Trophoblast cell (in vitro differentiated cells and primary cell): Measurements from ENCODE around the gene PBXIP1.

ENCODE experiments used
- DNase-seq, 2 donors: peaks; one replicate each; pipeline ENCODE4 v3.0.0-alpha.2; 2016
- H2AFZ ChIP-seq: 2 replicates; pipeline ENCODE4 v1.6.1; 2013; ENCODE audit warnings: low read length, moderate library complexity, mild to moderate bottlenecking; ENCODE audit not compliant: insufficient read depth, poor library complexity
- H2AK5ac ChIP-seq: 2 replicates; pipeline ENCODE4 v1.6.1; 2013; ENCODE audit warnings: mild to moderate bottlenecking, low read length
- H2BK120ac ChIP-seq: 2 replicates; pipeline ENCODE4 v1.6.1; 2013; ENCODE audit warnings: low read length, mild to moderate bottlenecking, moderate library complexity; ENCODE audit not compliant: insufficient read depth, poor library complexity
- H2BK12ac ChIP-seq: 2 replicates; pipeline ENCODE4 v1.6.1; 2013; ENCODE audit warnings: mild to moderate bottlenecking, low read length, moderate library complexity
- H2BK5ac ChIP-seq: 2 replicates; pipeline ENCODE4 v1.6.1; 2013; ENCODE audit warnings: low read length, low read depth, moderate library complexity, mild to moderate bottlenecking; ENCODE audit not compliant: poor library complexity
- H3K14ac ChIP-seq: 2 replicates; pipeline ENCODE4 v1.6.1; 2013; ENCODE audit warnings: mild to moderate bottlenecking, low read length
- H3K18ac ChIP-seq: 2 replicates; pipeline ENCODE4 v1.6.1; 2013; ENCODE audit warnings: mild to moderate bottlenecking, low read length
- H3K23ac ChIP-seq: 2 replicates; pipeline ENCODE4 v1.6.1; 2013; ENCODE audit warnings: low read length
- H3K27ac ChIP-seq: 2 replicates; pipeline ENCODE4 v1.5.1; 2013; ENCODE audit warnings: low read depth, mild to moderate bottlenecking, inconsistent platforms, low read length, moderate library complexity
- H3K27me3 ChIP-seq: 2 replicates; pipeline ENCODE4 v1.6.1; 2013; ENCODE audit warnings: inconsistent platforms, mild to moderate bottlenecking, low read length, moderate library complexity; ENCODE audit not compliant: insufficient read depth
- H3K36me3 ChIP-seq, 2 experiments: 1 replicate in 1 of 2; 2 replicates in 1 of 2; pipeline ENCODE4 v1.6.1; 2013; ENCODE audit warnings: low read length in 2 of 2, mild to moderate bottlenecking in 2 of 2, moderate library complexity in 1 of 2; ENCODE audit not compliant: insufficient read depth in 2 of 2, control insufficient read depth in 1 of 2
- H3K4ac ChIP-seq: 2 replicates; pipeline ENCODE4 v1.6.1; 2013; ENCODE audit warnings: low read depth, mild to moderate bottlenecking, low read length, moderate library complexity
- H3K4me1 ChIP-seq, 2 experiments: 1 replicate in 1 of 2; 2 replicates in 1 of 2; pipeline ENCODE4 v1.6.1; 2013; ENCODE audit warnings: low read length in 2 of 2, mild to moderate bottlenecking in 2 of 2, moderate library complexity in 1 of 2; ENCODE audit not compliant: insufficient read depth in 2 of 2, control insufficient read depth in 1 of 2
- H3K4me2 ChIP-seq: 2 replicates; pipeline ENCODE4 v1.6.1; 2013; ENCODE audit warnings: inconsistent platforms, mild to moderate bottlenecking, low read length, moderate library complexity
- H3K4me3 ChIP-seq: 2 replicates; pipeline ENCODE4 v1.5.1; 2013; ENCODE audit warnings: mild to moderate bottlenecking, low read depth, low read length, inconsistent platforms
- H3K79me1 ChIP-seq: one replicate; pipeline ENCODE4 v1.6.1; 2013; ENCODE audit warnings: low read length
- H3K79me2 ChIP-seq: 2 replicates; pipeline ENCODE4 v1.6.1; 2013; ENCODE audit warnings: low read length, mild to moderate bottlenecking; ENCODE audit not compliant: control insufficient read depth, insufficient read depth, poor library complexity
- H3K9ac ChIP-seq: 2 replicates; pipeline ENCODE4 v1.6.1; 2013; ENCODE audit warnings: mild to moderate bottlenecking, low read length
- H3K9me3 ChIP-seq: 2 replicates; pipeline ENCODE4 v1.6.1; 2013; ENCODE audit warnings: low read depth, mild to moderate bottlenecking, control low read depth, inconsistent platforms, low read length; ENCODE audit not compliant: insufficient read depth
- H4K12ac ChIP-seq: 2 replicates; pipeline ENCODE4 v1.6.1; 2013; ENCODE audit warnings: low read depth, mild to moderate bottlenecking, low read length, moderate library complexity
- H4K8ac ChIP-seq: 2 replicates; pipeline ENCODE4 v1.6.1; 2013; ENCODE audit warnings: low read depth, mild to moderate bottlenecking, low read length, moderate library complexity
- H4K91ac ChIP-seq: one replicate; pipeline ENCODE4 v1.6.1; 2013; ENCODE audit warnings: low read depth, mild to moderate bottlenecking, low read length, moderate library complexity
- WGBS: extraction: QIAGEN DNeasy Blood & Tissue Kit; methylation state at CpG from one replicate; pipeline ENCODE4 v1.1.7; 2013; ENCODE audit warnings: missing lambda C conversion rate; ENCODE audit not compliant: insufficient read length, insufficient coverage; ENCODE audit errors: extremely low coverage; 5-methylcytosine and 5-hydroxymethylcytosine counted together

The PBXIP1 gene

GRCh38 chr1:155001425-155001674 is 45.5 kb upstream of the PBXIP1 start:
- H2AFZ ChIP-seq, result no peak overlapping the region
- H3K9ac ChIP-seq, result peak overlapping the region; percentile 37
- no CpG with 5 or more reads among the region's 11 CpGs for WGBS
- H3K36me3 ChIP-seq, result peaks cover 0 to 3% of the 10 kb centered on the region in 2 experiments
- H4K8ac ChIP-seq, result peak overlapping the region; percentile 43
- H4K12ac ChIP-seq, result no peak overlapping the region
- no peaks in the 10 kb centered on the region for H3K27me3 ChIP-seq
- H3K23ac ChIP-seq, result no peak overlapping the region
- H3K18ac ChIP-seq, result peak overlapping the region; percentile 5
- peak overlapping the region; percentile 45 for H2BK120ac ChIP-seq
- H3K9me3 ChIP-seq, result no peaks in the 10 kb centered on the region
- peak overlapping the region; percentile 13 for H2BK12ac ChIP-seq
- peaks cover 36% of the 10 kb centered on the region for H3K79me1 ChIP-seq
- H3K4ac ChIP-seq, result no peak overlapping the region
- peak overlapping the region; percentile 81 for H3K4me3 ChIP-seq
- H4K91ac ChIP-seq, result peak overlapping the region; percentile 76
- peak overlapping the region; percentile 98 for H3K4me2 ChIP-seq
- peak overlapping the region; percentile 87 for H3K27ac ChIP-seq
- no peak for DNase-seq
- H2BK5ac ChIP-seq, result peak overlapping the region; percentile 85
- H2AK5ac ChIP-seq, result no peak overlapping the region
- peaks cover 14 to 17% of the 10 kb centered on the region in 2 experiments for H3K4me1 ChIP-seq
- peaks cover 18% of the 10 kb centered on the region for H3K79me2 ChIP-seq
- peak overlapping the region; percentile 10 for H3K14ac ChIP-seq

- Histone ChIP-seq H2BK120ac (peak overlapping the region; percentile 91), H2AFZ (peak overlapping the region; percentile 68), H4K12ac (peak overlapping the region; percentile 94), H3K4me3 (peak overlapping the region; percentile 81), H3K27ac (peak overlapping the region; percentile 96), H3K4me2 (peak overlapping the region; percentile 98), H3K79me1 (peaks cover 36% of the 10 kb centered on the region), H3K27me3 (no peaks in the 10 kb centered on the region), H3K36me3 (no peaks in the 10 kb centered on the region), H2AK5ac (no peak overlapping the region), H3K23ac (no peak overlapping the region), H4K91ac (peak overlapping the region; percentile 82), H3K9ac (peak overlapping the region; percentile 67), H3K4me1 (peaks cover 14% of the 10 kb centered on the region in 2 experiments), H4K8ac (peak overlapping the region; percentile 88), H3K9me3 (no peaks in the 10 kb centered on the region), H2BK12ac (peak overlapping the region; percentile 46), H3K79me2 (peaks cover 18% of the 10 kb centered on the region), H2BK5ac (peak overlapping the region; percentile 98), H3K14ac (peak overlapping the region; percentile 72), H3K18ac (peak overlapping the region; percentile 89), H3K4ac (no peak overlapping the region)
- whole genome bisulfite sequencing, result no CpG with 5 or more reads among the region's 43 CpGs
- DNase-seq, result peak; percentile 98 to 99
Observed at GRCh38 chr1:155000726-155001424, 45.0 kb upstream of the PBXIP1 start.

GRCh38 chr1:155000411-155000725 is 44.5 kb upstream of the PBXIP1 start:
- Histone ChIP-seq H3K79me1 (peaks cover 36% of the 10 kb centered on the region), H3K4ac (peak overlapping the region; percentile 90), H3K18ac (peak overlapping the region; percentile 95), H3K27ac (peak overlapping the region; percentile 96), H2BK12ac (peak overlapping the region; percentile 98), H2AK5ac (peak overlapping the region; percentile 95), H2BK120ac (peak overlapping the region; percentile 95), H2AFZ (peak overlapping the region; percentile 85), H3K79me2 (peaks cover 18% of the 10 kb centered on the region), H4K91ac (peak overlapping the region; percentile 96), H2BK5ac (peak overlapping the region; percentile 98), H3K27me3 (no peaks in the 10 kb centered on the region), H3K23ac (no peak overlapping the region), H4K12ac (peak overlapping the region; percentile 94), H3K4me3 (peak overlapping the region; percentile 38), H4K8ac (peak overlapping the region; percentile 80), H3K14ac (peak overlapping the region; percentile 82), H3K4me1 (peaks cover 14% of the 10 kb centered on the region in 2 experiments), H3K36me3 (no peaks in the 10 kb centered on the region), H3K9ac (no peak overlapping the region), H3K9me3 (no peaks in the 10 kb centered on the region), H3K4me2 (peak overlapping the region; percentile 98)
- no peak for DNase-seq
- WGBS, result no CpG with 5 or more reads among the region's 13 CpGs

GRCh38 chr1:154999571-155000410 is 43.9 kb upstream of the PBXIP1 start:
- Histone ChIP-seq H2BK120ac (peak overlapping the region; percentile 95), H2BK5ac (peak overlapping the region; percentile 91), H3K23ac (no peak overlapping the region), H3K9ac (no peak overlapping the region), H3K4me2 (peak overlapping the region; percentile 85), H2AFZ (peak overlapping the region; percentile 85), H3K4me3 (peak overlapping the region; percentile 38), H3K9me3 (no peaks in the 10 kb centered on the region), H3K79me1 (peaks cover 36% of the 10 kb centered on the region), H4K12ac (peak overlapping the region; percentile 84), H3K4ac (peak overlapping the region; percentile 90), H2BK12ac (peak overlapping the region; percentile 98), H3K14ac (peak overlapping the region; percentile 82), H3K4me1 (peaks cover 14% of the 10 kb centered on the region in 2 experiments), H3K18ac (peak overlapping the region; percentile 95), H4K8ac (peak overlapping the region; percentile 80), H2AK5ac (peak overlapping the region; percentile 95), H3K36me3 (no peaks in the 10 kb centered on the region), H3K27ac (peak overlapping the region; percentile 90), H3K27me3 (no peaks in the 10 kb centered on the region), H3K79me2 (peaks cover 18% of the 10 kb centered on the region), H4K91ac (peak overlapping the region; percentile 96)
- no CpG with 5 or more reads among the region's 50 CpGs for WGBS
- DNase-seq, result peak; percentile 60 to 70
